ENCODE data around the gene FBRS.
A peak's percentile ranks its signal among the peaks of the same experiment; 100 is the strongest.

FBRS gene

GRCh38 chr16:30637944-30638343, 20.3 kb upstream of the FBRS start (continued):
- TF ChIP-seq CTCF (tag by site-specific recombination; IDR thresholded peaks at IDR 0.05) (peak; percentile 75), PRDM4 (tag by site-specific recombination; IDR thresholded peaks at IDR 0.05) (no peak), ZNF404 (tag by site-specific recombination; IDR thresholded peaks at IDR 0.05) (no peak), ZNF473 (tag by site-specific recombination; IDR thresholded peaks at IDR 0.05) (no peak), ZBTB48 (tag by site-specific recombination; IDR thresholded peaks at IDR 0.05) (no peak), ZBTB26 (tag by site-specific recombination; optimal IDR thresholded peaks at IDR 0.05) (peak; percentile 2), HOXC10 (CRISPR knock-in tag; IDR thresholded peaks at IDR 0.05) (no peak), ZNF274 (IDR thresholded peaks at IDR 0.05; ENCODE audit: low read length) (no peak), ZNF274 (tag by site-specific recombination; IDR thresholded peaks at IDR 0.05; ENCODE audit: borderline replicate concordance) (no peak), ZNF354C (tag by site-specific recombination; IDR thresholded peaks at IDR 0.05; ENCODE audit: borderline replicate concordance, low read depth) (no peak), ZBTB21 (tag by site-specific recombination; IDR thresholded peaks at IDR 0.05) (no peak), ZNF138 (tag by site-specific recombination; IDR thresholded peaks at IDR 0.05; ENCODE audit: borderline replicate concordance) (no peak), ZNF18 (tag by site-specific recombination; IDR thresholded peaks at IDR 0.05) (no peak), PATZ1 (tag by site-specific recombination; IDR thresholded peaks at IDR 0.05) (0 out of 2 replicates have a peak, but pooled peaks have one; percentile 15), ZNF654 (tag by site-specific recombination; IDR thresholded peaks at IDR 0.05; ENCODE audit: low read depth) (peak; percentile 99), ZNF596 (tag by site-specific recombination; IDR thresholded peaks at IDR 0.05) (no peak), ZNF335 (tag by site-specific recombination; conservative IDR thresholded peaks at IDR 0.05) (0 out of 2 replicates have a peak, but pooled peaks have one; percentile 24), ZNF747 (tag by site-specific recombination; IDR thresholded peaks at IDR 0.05) (no peak), ZNF555 (tag by site-specific recombination; conservative IDR thresholded peaks at IDR 0.05) (no peak), ZXDB (tag by site-specific recombination; IDR thresholded peaks at IDR 0.05) (no peak), IKZF3 (tag by site-specific recombination; IDR thresholded peaks at IDR 0.05) (peak; percentile 25; the same call in 1 of the 2 replicates), ATF2 (tag by site-specific recombination; IDR thresholded peaks at IDR 0.05; ENCODE audit: low read depth) (no peak), PRDM6 (tag by site-specific recombination; IDR thresholded peaks at IDR 0.05) (no peak)

All from HEK293 (cell line).